C4-2B (cell line): ENCODE measurements around the gene MCU.
"Not testable (repeated sequence)": the region's sequence is repeated elsewhere in the genome, so short reads cannot be mapped to it uniquely, and the experiment has no call there.

Experiments
- H3K27ac ChIP-seq: fragments of 450-650 bp; 2 replicates; pipeline ENCODE4 v1.5.1; 2017
- ZFX ChIP-seq: fragments of 450-650 bp; IDR thresholded peaks from 2 replicates; pipeline ENCODE4 v1.6.1; 2017
- TF ChIP-seq, protein P1 (sequence below): fragments of 450-650 bp; conservative IDR thresholded peaks from 2 replicates; pipeline ENCODE4 v1.5.1; 2017; ENCODE audit warnings: mild to moderate bottlenecking

MCU gene

DNA sequence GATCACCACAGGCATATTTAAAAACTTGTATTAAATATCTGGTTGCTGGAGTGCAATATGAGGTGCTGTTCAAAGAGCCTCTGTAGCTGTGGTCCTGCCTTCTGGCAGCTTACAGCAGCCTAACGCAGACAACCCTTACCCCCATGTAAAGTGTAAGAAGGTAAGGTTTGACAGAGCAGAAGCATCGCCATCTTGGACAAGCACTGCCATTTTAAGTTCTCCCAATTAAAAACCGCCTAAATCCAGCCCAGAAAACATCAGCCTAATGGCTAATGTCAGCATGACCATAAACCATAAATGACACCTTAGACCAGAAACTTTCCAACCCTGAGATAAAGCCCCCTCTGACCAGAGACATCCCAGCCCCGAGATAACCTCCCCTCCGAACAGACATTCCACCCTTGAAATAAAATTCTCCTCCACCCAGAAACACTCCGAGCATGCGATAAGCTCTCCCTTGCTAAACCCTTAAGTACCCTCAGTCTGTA lies 196.3 kb downstream of the MCU start:
- TF ChIP-seq, protein P1, sequence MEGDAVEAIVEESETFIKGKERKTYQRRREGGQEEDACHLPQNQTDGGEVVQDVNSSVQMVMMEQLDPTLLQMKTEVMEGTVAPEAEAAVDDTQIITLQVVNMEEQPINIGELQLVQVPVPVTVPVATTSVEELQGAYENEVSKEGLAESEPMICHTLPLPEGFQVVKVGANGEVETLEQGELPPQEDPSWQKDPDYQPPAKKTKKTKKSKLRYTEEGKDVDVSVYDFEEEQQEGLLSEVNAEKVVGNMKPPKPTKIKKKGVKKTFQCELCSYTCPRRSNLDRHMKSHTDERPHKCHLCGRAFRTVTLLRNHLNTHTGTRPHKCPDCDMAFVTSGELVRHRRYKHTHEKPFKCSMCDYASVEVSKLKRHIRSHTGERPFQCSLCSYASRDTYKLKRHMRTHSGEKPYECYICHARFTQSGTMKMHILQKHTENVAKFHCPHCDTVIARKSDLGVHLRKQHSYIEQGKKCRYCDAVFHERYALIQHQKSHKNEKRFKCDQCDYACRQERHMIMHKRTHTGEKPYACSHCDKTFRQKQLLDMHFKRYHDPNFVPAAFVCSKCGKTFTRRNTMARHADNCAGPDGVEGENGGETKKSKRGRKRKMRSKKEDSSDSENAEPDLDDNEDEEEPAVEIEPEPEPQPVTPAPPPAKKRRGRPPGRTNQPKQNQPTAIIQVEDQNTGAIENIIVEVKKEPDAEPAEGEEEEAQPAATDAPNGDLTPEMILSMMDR = no peak
- TF ChIP-seq ZFX = no peak
- H3K27ac ChIP-seq = no peak overlapping the region

DNA sequence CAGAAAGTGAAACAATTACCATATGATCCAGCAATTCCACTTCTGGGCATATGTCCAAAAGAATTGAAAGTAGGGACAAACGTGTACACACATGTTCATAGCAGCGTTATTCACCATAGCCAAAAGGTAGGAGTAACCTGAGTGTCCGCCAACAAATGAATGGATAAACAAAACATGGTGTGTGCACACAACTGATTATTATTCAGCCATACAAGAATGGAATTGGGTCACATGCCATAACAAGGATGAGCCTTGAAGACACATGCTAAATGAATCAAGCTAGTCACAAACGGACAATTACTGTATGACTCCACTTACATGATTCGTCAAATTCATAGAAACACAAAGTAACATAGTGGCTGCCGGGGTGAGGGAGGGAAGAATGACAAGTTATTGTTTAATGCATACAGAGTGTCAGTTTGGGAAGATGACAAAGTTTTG lies 197.5 kb downstream of the MCU start:
- no peak overlapping the region for H3K27ac ChIP-seq
- no peak for TF ChIP-seq ZFX

DNA sequence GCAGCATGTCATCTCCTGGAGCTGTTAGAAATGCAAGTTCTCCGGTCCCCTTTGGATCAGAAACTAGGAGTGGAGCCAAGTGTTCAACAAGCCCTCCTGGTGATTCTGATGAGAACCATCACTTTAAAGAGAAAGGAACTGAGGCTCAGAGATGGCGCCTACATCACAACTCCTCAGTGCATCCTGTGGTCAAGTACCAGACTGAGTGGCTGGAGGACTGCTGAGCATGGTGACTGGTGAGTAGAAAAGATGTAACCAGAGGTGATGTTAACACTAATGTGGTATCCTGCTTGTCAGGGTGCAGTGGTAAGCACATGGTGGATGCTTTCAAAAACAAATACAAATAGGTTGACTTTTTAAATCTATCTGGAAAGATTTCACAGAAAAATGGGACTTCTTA lies 198.1 kb downstream of the MCU start:
- TF ChIP-seq, protein P1 = no peak
- no peak for TF ChIP-seq ZFX
- no peak overlapping the region for H3K27ac ChIP-seq

DNA sequence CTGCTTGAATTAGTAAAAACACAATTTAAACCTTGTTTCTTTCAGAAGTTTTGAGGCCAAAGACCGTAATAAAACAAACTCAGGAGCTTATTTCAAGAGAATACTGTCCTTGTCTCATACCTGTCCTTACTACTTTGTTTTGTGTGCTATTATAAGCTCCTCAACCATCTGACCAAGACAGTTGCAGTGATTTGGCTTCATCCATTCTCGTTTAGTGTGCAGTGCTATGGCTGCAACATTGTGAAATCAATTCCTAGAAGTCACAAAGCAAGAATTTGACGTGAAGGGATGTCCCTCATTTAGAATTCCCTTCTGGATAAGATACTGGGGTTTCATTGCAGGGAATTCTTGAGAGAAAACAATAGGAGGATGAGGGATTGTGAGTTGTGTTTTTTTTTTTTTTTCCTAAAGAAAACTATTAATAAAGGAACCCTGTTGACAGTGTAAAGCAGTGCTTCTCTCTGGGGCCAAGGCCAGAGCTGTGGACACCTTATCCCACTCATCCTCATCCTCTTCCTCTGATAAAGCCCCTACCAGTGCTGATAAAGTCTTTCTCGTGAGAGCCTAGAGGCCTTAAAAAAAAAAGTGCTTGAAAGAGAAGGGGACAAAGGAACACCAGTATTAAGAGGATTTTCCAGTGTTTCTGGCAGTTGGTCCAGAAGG lies 201.3 kb downstream of the MCU start, which contains the start of gene OIT3:
OIT3 (plus strand) TSS at position 604 of the 663 bp plus-strand sequence. CDS start 60 bp downstream, outside the sequence.
- H3K27ac ChIP-seq = no peak within 1 kb of the TSS
- TF ChIP-seq, protein P1 = no peak
- TF ChIP-seq ZFX = no peak

DNA sequence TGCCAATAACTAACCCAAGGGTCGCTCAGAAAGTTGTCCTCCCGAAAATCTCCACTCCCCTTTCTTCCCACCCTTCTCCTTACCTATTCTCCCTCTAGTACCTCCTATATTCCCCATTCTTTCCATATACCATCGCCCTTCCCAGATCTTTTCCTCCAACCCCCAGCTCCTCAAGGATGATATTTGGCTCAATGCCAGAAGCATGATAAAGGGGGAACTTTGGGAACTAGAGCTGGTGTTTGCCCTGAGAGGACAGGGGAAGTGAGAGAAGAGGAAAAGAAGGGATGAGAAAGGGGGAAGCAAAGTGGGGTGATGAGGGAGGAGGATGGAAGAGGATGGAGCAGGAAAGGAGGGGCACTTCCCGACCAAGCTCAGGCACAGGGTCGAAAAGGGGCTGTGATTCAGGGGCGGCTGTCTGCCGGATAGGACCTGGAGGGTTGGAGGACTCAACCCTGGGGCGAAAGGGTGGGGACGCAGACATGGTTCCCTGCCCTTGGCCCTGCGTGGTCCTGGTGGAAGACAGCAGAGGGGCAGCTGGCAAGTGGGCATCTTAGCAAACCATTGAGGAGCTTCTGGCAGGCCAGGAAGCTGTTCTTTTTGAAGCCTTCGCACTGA lies 203.4 kb downstream of the MCU start:
- TF ChIP-seq ZFX = no peak
- TF ChIP-seq, protein P1 = no peak
- H3K27ac ChIP-seq = no peak overlapping the region

DNA sequence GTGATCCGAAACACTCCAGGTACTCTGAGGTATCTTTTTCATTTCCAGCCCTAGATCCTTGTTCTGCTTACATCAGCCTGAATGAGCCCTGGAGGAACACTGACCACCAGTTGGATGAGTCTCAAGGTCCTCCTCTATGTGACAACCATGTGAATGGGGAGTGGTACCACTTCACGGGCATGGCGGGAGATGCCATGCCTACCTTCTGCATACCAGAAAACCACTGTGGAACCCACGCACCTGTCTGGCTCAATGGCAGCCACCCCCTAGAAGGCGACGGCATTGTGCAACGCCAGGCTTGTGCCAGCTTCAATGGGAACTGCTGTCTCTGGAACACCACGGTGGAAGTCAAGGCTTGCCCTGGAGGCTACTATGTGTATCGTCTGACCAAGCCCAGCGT lies 206.7 kb downstream of the MCU start:
- H3K27ac ChIP-seq = no peak overlapping the region
- TF ChIP-seq, protein P1 = no peak
- no peak for TF ChIP-seq ZFX

DNA sequence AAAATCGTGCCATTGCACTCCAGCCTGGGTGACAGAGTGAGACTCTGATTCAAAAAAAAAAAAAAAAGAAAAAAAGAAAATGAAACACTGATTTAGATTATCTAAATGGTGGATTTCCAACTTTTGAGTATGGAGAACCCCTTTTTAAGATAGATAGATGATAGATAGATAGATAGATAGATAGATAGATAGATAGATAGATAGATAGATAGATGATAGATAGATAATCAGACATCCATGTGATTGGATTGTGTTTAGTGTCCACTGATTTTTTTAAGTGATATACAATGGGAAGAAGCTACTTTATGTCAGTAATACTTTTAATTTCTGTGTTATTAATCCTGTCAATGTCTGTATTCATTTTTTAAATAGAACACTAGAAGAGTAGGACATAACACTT lies 207.6 kb downstream of the MCU start:
- TF ChIP-seq, protein P1 = no peak
- no peak for TF ChIP-seq ZFX

DNA sequence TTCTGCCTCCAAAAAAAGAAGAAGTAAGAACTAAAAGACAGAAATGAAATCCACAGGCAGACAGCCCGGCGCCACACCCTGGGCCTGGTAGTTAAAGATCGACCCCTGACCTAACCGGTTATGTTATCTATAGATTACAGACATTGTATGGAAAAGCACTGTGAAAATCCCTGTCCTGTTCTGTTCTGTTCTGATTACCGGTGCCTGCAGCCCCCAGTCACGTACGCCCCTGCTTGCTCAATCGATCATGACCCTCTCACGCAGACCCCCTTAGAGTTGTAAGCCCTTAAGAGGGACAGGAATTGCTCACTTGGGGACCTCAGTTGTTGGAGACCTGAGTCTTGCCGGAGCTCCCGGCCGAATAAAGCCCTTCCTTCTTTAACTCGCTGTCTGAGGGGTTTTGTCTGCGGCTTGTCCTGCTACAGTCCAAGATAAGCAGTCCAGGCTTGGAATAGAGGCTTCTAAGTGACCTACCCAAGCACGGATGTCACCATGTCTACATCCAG lies 212.1 kb downstream of the MCU start:
- not testable (repeated sequence) for H3K27ac ChIP-seq

More for the DNA sequence above, 207.6 kb downstream of the MCU start:
- no peak overlapping the region for H3K27ac ChIP-seq
